HG03565 (cell line): ENCODE data around the gene SERPINB3.
"Not testable (repeated sequence)": the region's sequence is repeated elsewhere in the genome, so short reads cannot be mapped to it uniquely, and the experiment has no call there.

ENCODE experiments used
- ATAC-seq: cut with Tn5 transposase; IDR thresholded peaks from one replicate; pipeline ENCODE4 v1.9.1; 2021; ENCODE audit warnings: mild to moderate bottlenecking, moderate library complexity; ENCODE audit not compliant: unreplicated experiment

Gene SERPINB3

GRCh38 chr18:63661750-63662149 is at the start of gene SERPINB3:
Gene SERPINB3, minus strand, starts transcription at chr18:63661893. Its CDS starts 677 bp downstream, at chr18:63661216.
- ATAC-seq, result not testable (repeated sequence)

DNA sequence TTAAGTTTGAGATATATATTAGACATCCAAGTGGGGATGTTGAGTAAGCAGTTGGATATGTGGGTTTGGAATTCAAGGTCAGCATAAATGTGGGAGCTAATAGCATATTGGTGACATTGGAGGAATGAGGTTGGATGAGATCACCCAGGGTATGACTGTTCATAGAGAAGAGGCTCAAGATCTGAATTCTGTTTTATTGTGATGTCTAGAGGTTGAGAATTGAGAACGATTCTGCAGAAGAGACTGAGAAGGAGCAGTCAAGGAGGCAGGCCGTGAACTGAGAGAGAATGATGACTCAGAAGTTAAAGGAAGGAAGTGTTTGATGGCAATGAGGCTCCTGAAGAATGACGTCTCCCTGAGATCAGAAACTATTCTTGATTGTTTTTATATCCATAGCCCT is 47.0 kb upstream of the SERPINB3 start:
- no peak for ATAC-seq

DNA sequence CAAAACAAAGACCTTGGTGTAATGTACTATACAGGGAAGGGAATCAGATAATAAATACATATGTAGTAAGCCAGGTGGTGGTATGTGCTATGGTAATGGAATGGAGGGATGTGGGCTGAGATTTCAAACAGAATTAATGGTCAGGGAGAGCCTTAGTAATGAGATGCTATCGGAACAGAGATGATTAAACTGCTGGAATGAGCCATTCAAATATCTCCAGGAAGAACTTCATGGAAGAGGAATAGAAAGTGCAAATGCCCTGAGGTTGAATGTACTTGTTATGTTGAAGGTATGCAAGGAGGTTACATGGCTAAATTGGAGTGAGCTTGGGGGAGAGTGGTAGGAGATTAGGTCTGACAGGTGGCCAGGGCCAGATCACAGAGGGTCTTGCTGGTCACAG is 46.1 kb upstream of the SERPINB3 start:
- ATAC-seq, result no peak

GRCh38 chr18:63705401-63705800 is 43.7 kb upstream of the SERPINB3 start:
- no peak for ATAC-seq

GRCh38 chr18:63702660-63703059 is 41.0 kb upstream of the SERPINB3 start, which contains the start of gene SERPINB11:
Gene SERPINB11, plus strand, starts transcription at chr18:63702960. Its CDS starts 7,234 bp downstream, at chr18:63710194.
- no peak for ATAC-seq

GRCh38 chr18:63701952-63702351 is 40.3 kb upstream of the SERPINB3 start:
- no peak for ATAC-seq

DNA sequence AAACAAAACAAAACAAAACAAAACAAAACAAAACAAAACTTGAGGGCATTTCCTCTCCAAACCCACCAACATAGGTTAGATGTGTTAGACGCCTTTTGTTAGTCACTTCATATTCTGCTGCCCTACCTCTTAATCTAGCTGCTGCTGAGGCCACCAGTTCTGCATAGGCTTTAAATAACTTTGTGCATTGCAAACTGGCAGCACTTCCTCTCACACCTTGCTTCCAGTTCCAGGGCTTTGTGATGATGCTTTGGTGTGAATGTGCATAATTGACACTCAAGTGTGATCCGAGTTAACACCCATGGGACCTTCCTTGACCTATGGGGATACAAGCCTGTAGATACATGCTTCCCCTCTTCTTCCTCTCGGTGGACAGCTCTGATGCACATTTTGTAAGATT is 38.8 kb upstream of the SERPINB3 start:
- ATAC-seq, result no peak

DNA sequence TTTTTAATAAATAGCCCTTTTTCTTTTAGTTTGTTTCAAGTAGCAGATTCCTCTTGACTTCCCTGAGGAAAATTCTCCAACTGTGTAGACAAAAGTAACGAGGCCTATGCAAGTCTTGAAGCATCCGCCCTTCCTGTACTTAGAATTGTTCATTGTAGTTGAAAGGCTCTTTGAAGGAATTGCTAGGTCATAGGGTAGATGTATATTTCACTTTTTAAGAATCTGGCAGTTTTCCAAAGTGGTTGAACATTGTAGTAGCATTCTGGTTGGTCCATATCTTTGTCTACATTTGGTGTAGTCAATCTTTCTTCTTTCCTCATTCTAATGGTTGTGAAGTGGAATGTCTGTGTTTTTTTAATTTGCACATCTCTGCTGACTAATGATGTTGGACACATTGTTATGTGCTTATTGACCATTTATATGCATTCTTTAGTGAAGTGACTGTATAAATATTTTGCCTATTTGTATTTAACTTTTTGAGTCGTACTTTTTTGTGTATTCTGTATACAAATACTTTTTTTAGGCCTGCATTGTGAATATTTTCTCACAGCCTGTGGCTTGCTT is 35.5 kb upstream of the SERPINB3 start:
- ATAC-seq, result no peak

GRCh38 chr18:63689064-63689463 is 27.4 kb upstream of the SERPINB3 start:
- ATAC-seq, result no peak

GRCh38 chr18:63686871-63687270 is 25.2 kb upstream of the SERPINB3 start:
- no peak for ATAC-seq

- no peak for ATAC-seq
These were observed 23.0 kb upstream of the SERPINB3 start for GRCh38 chr18:63684718-63685117.

- no peak for ATAC-seq
These were observed 22.2 kb upstream of the SERPINB3 start for GRCh38 chr18:63683890-63684289.

DNA sequence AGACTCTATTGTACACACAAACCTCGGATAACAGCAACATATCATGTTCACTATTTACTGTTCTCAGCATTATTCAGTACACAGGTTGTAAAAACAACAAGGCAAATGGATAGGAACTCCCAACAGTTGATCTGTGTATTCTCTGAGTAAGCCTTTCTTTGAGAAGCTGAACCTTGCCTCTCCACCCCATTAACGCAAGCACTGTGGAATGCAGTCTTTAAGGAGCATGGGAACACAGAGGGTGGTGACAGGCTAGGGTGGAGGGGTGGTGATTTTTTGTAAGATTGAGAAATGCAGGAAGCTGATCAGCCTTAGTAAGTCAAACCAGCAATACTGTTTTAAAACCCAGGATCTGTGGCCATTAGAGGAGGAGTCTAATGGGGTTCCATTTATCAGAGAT is 21.5 kb upstream of the SERPINB3 start:
- ATAC-seq, result no peak

- no peak for ATAC-seq
These were observed 20.0 kb upstream of the SERPINB3 start for GRCh38 chr18:63681449-63682340.

DNA sequence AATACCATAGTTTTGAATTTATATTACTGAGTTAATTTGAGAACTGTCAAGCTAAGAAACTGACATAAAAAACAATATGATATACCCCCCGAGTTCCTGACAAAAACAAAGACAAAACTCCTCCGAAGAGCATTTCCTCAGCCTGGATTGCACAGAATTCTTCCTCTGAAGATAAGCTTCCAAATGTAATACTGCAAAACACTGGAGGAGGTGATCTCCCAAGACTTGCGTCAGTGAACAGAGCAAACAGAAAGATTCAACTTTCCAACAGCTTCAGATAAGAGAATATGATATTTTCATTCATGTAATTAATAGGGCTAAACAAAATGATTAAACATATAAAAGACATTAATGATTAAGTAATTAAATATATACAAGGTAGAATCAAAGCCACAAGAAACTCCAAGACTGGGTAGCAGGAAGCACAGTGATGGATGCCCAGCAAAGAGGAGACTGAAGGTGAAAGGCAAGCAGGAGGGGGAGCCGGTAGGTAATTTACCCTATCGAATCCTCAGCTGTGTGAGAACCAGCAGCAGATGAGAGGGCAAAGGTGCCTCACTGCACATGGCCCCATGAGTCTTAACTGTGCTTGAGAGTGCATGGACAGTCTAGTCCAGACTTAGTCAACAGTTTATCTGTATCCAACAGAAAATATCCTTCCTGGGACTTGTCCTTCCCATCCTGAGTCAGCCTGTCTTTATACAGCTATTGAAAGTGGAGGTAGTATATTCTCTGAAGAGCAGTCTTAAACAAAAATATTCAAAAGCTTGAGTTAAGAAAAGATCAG is 18.3 kb upstream of the SERPINB3 start:
- no peak for ATAC-seq

GRCh38 chr18:63677500-63678225 is 16.0 kb upstream of the SERPINB3 start:
- no peak for ATAC-seq

DNA sequence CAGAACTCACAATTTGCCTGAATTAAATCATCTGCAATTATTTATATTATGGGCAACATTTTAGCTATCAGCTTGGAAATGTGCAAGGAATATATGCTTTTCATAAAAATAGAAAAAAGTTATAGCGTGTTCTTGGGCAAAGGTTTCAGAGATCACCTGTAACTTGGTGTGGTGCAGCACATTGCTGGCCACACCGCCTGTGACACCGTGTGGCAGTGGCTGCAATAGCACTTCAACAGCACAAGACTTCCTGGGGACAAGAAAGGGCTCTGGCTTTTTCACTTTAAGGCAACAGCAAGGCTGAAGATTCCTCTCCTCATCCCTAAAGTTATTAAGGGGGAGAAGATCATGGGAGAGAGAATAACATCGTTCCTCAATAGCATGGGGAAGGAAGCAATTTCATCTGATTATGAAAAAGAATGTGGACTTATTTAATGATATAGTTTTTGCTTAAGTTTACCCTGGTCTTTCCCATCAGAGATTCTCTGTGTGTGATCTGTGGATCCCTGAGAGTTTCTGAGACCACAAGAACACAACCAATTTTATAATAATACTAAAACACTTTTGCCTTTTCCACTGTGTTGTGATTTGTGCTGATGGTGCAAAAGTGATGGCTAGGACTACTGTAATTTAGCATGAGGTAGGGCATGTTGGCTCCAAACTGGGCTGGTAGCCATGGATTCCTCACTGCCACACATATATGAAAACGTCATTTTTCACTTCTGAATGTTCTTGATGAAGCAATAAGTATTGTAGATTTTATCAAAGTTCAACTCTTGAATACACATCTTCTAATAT is 15.0 kb upstream of the SERPINB3 start:
- peak; percentile 80 for ATAC-seq

DNA sequence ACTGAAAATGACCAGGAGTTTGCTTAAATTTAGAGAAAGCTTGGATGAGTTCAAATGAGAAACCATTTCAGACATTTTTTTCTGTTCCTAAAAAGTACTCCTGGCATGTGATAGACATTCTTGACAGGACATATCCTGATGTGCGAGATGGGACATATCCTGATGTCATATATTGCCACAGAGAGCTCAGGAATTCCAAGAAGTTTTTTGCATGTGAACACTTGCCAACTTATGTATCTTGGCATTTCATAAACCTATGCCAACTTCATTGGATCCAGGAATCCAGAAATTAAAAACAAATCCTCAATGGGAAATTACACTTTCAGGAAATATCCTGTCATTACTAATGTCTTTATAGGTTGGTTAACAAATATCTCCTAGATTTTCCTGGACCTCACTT is 2.9 kb upstream of the SERPINB3 start:
- no peak for ATAC-seq

- ATAC-seq, result not testable (repeated sequence)
These were observed 2.8 kb downstream of the SERPINB3 start for GRCh38 chr18:63658920-63659319.

GRCh38 chr18:63650271-63650670 is 11.4 kb downstream of the SERPINB3 start:
- not testable (repeated sequence) for ATAC-seq
